Omental fat pad (tissue), 4 donors: ENCODE results near the gene EDIL3. TPM values are rescaled to one million over a fixed set of nuclear protein-coding genes. Genes with fewer than 3 reads are reported as not detected.

Experiments
- ATAC-seq: fragments of 150-250 bp; one replicate; pipeline ENCODE4 v1.9.1; 2016; ENCODE audit warnings: mild to moderate bottlenecking, moderate library complexity; ENCODE audit not compliant: low FRiP score
- DNase-seq: peaks from one replicate; pipeline ENCODE4 v3.0.0-alpha.2; 2019; ENCODE audit warnings: low spot score
- total RNA-seq, 4 donors: library from RNA; depleted of rRNA; stranded (reverse); fragments of >200 nt; gene quantifications; one replicate each; pipeline ENCODE4 v1.1.0, GENCODE V29; 2016
- TF ChIP-seq, protein P1 (sequence below), 3 donors: fragments of 450-650 bp; IDR thresholded peaks; one replicate each; pipeline ENCODE4 v1.5.1; 2016 to 2017; ENCODE audit warnings: antibody characterized with exemption in 3 of 3, mild to moderate bottlenecking in 3 of 3, moderate library complexity in 2 of 3

EDIL3 gene
- total RNA-seq, 4 donors from 2014 or later = 2.3 to 22.4 (median 4.2) TPM

DNA sequence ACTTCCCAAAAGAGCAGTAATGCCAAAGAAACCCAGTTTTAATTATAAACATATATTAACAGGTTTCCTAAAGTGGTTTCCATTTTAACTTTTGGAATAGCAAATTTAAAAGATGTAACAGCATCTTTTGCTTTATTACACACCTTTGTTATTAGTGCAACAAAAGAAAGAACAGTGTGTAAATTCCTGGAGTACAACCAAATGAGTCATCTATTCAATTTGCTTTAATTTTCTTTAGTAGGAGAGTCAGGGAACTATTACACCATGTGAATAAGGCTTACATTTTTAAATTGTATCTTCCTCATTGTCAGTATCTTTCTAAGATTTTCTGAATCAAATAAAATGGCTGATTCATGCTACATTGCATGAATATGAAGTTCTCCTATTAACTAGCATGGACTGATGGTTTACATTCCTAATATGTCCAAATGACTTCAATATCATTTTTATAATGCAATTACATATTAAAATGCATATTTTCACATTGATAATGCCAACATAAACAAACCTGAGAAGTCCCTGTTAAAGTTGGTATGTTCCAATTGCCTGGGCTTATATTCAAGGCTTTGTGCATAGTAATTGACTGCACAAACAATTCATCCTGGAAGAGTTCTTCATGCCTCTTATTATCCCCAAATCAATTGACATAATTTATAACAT is 22.5 kb downstream of the EDIL3 start:
- ATAC-seq (no peak), DNase-seq (no peak)
- TF ChIP-seq, protein P1, sequence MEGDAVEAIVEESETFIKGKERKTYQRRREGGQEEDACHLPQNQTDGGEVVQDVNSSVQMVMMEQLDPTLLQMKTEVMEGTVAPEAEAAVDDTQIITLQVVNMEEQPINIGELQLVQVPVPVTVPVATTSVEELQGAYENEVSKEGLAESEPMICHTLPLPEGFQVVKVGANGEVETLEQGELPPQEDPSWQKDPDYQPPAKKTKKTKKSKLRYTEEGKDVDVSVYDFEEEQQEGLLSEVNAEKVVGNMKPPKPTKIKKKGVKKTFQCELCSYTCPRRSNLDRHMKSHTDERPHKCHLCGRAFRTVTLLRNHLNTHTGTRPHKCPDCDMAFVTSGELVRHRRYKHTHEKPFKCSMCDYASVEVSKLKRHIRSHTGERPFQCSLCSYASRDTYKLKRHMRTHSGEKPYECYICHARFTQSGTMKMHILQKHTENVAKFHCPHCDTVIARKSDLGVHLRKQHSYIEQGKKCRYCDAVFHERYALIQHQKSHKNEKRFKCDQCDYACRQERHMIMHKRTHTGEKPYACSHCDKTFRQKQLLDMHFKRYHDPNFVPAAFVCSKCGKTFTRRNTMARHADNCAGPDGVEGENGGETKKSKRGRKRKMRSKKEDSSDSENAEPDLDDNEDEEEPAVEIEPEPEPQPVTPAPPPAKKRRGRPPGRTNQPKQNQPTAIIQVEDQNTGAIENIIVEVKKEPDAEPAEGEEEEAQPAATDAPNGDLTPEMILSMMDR (IDR thresholded peaks at IDR 0.05) = no peak

DNA sequence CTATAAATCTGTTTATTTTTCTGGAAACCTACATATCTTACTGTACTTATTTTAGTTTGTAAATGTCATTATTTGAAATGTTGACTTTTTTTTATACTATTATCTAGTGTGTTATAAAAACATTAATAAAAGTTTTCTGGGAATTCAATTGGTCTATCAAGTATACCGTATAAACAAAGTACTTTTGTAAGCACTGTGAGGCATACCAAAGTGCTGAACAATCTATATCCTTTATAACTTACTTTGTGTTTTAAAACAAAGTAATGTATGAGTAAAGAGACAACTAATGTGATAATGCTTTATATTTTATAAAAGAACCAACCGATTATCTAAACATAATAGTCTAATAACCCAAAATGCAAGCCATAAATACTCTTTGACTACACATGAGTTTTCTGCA is 23.1 kb downstream of the EDIL3 start:
- ATAC-seq = no peak
- TF ChIP-seq, protein P1 (IDR thresholded peaks at IDR 0.05) = no peak
- no peak for DNase-seq

DNA sequence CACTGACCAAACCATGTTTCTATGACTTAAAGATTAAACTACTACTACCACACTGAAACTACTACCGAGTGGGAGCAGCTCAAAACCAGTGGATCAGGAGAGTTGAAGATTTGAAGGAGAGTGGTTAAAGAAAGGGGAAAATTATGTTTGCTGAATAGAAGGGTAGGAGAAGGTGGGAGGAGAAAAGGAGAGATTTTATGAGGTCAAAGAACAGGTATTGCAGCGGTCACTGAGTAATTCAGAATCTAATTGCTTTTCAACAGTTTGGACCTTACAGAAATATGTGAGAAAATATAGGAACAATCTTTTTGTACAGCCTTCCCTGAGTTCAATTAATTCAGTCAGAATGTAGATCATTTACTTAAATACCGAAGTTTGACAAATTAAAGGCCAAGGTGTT is 24.6 kb downstream of the EDIL3 start:
- no peak for ATAC-seq
- TF ChIP-seq, protein P1 (IDR thresholded peaks at IDR 0.05) = no peak

DNA sequence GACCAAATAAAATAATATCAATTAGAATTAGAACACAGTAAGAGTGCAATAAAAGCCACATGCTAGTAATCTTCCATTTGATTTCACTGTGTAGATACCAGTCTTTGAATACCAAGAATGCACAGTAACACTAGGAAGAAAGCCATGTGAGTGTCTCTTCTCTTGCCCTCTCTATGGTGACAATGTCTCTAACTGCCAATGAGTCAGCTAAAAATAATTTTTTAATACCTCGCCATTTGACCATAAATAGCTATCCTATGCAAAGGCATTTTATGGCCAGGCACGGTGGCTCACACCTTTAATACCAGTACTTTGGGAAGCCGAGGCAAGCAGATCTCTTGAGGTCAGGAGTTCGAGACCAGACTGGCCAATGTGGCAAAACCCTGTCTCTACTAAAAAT is 30.6 kb downstream of the EDIL3 start:
- DNase-seq = no peak
- no peak for ATAC-seq
- TF ChIP-seq, protein P1 (IDR thresholded peaks at IDR 0.05) = no peak

More for the DNA sequence above, 24.6 kb downstream of the EDIL3 start:
- no peak for DNase-seq

DNA sequence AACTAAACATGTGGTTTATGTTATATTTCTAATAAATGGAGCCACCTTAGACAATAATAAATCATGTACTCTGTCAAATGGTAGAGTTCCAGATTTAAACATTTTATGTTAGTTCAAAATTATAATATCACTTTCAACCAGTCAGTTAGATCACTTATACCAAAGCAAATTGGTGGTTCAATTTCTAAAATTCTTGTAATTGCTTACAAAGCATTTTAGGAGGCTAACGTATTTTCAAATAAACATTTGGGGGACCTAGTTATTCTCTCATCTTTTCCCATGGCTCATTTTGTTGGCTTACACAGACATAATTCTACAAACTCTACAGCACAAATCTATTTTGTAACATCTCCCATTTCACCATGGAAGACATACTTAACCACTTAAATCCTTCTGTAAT is 39.9 kb downstream of the EDIL3 start:
- DNase-seq (no peak), ATAC-seq (no peak)
- TF ChIP-seq, protein P1 (IDR thresholded peaks at IDR 0.05) = no peak

DNA sequence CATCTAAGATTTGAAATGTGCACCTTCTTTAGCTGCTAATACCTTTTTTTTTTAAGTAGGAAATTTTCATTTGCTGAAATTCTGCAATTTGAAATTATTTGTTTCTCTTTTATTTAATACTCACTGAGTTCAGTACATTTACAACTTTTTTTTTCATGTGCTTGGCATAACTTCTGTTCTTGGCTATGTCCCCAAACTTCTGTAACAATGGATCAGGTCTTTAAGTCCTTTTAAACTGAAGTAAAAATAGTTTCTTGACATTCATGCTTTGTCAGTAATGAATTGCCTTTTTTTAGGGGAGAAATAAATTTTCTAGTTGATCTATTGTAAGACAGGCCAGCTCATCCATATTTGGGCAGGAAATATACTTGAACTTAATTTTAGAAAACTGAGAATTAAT is 41.5 kb downstream of the EDIL3 start:
- TF ChIP-seq, protein P1 (IDR thresholded peaks at IDR 0.05) = no peak
- ATAC-seq (no peak), DNase-seq (no peak)

DNA sequence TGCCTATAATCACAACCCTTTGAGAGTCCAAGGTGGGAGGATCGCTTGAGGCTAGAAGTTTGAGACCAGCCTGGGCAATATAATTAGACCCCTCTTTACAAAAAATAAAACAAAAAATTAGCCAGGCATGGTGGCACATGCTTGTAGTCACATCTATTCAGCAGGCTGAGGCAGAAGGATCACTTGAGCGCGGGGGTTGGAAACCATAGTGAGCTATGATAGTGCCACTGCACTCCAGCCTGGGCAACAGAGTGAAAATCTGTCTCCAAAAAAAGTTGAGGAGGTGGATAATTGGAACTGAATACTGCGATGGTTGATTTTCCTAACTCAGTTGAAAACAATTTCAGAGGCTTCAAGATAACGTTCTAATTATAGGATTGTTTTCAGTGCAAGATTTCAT is 52.6 kb downstream of the EDIL3 start:
- DNase-seq (no peak), ATAC-seq (no peak)
- TF ChIP-seq, protein P1 (IDR thresholded peaks at IDR 0.05) = no peak
